Mammary epithelial cell (primary cell): ENCODE measurements around the gene ISLR2.

Source experiments
- CTCF ChIP-seq, 2 donors: IDR thresholded peaks in 1 of 2; conservative IDR thresholded peaks in 1 of 2; 2 replicates each; pipeline ENCODE4 v1.5.1; 2011 to 2012; ENCODE audit warnings: inconsistent platforms in 2 of 2, low read length in 2 of 2, mild to moderate bottlenecking in 2 of 2, control low read depth in 1 of 2, low read depth in 1 of 2; ENCODE audit not compliant: insufficient read depth in 1 of 2; ENCODE audit errors: extremely low read depth in 1 of 2
- EZH2 ChIP-seq: IDR thresholded peaks from 2 replicates; pipeline ENCODE4 v1.6.1; 2012; ENCODE audit warnings: low read length, inconsistent platforms, borderline replicate concordance

GRCh38 chr15:74141591-74141990, 11.2 kb downstream of the ISLR2 start:
- TF ChIP-seq CTCF (conservative IDR thresholded peaks at IDR 0.05 in 1 of 2, IDR thresholded peaks at IDR 0.05 in 1 of 2; ENCODE audit: extremely low read depth in 1 of 2, insufficient read depth in 1 of 2, low read depth in 1 of 2, low read length in 2 of 2) (no peak), EZH2 (no peak)
